GM10847 (cell line): ENCODE data around the gene RPP38.

Experiments
- POLR2A ChIP-seq: IDR thresholded peaks from 2 replicates; pipeline ENCODE4 v1.6.1; 2011; ENCODE audit not compliant: insufficient read length; ENCODE audit errors: extremely low read depth

RPP38 gene

DNA sequence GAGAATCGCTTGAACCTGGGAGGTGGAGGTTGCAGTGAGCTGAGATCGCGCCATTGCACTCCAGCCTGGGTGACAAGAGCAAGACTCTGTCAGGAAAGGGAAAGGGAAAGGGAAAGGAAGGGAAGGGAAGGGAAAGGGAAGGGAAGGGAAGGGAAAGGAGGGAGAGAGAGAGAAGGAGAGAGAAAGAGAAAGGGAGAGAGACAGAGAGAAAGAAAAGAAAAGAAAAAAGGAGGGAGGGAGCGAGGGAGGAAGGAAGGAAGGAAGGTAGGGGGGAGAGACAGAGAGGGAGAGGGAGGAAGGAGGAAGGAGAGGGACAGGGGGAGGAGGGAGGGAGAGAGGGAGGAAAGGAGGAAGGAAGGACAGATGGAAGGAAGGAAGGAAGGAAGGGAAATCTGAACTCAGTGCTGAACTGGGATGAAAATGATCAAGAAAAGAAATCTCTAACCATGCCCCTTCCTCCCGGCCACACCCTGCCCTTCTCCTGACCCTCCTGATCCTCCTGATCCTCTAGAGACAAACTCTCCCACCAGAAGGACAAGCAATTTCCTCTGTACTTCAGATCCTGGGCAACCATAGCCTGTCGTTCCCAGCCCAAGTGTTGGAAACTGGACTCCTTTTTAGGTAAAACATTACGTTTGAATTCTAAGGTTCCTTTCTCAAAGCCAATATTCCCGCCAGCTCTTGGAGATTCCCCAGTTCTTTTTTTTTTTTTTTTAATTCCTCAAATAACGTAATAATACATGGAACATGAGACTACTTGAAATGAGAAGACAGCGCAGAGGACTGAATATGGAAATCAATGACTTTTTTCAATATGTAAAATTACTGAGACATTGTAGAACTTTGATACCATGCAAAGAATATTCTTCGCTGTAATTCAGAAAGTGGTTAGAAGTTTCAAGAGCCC is 39.2 kb downstream of the RPP38 start:
- TF ChIP-seq POLR2A: no peak

DNA sequence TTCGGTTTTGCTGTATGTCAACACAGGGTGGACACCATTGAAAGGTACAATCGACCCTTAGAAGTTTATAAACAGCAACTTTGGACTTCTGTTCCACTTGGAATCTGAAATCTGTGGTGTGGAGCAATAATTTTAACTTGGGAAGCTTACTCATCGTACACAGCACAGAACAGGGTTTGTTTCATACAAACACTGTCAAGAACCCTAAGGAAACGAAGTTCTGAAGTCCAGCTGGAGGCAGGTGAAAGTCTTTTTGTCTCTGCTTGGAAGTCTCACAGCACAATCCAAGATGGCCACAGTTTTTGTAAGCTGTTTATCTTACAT is 39.8 kb downstream of the RPP38 start:
- no peak for TF ChIP-seq POLR2A

DNA sequence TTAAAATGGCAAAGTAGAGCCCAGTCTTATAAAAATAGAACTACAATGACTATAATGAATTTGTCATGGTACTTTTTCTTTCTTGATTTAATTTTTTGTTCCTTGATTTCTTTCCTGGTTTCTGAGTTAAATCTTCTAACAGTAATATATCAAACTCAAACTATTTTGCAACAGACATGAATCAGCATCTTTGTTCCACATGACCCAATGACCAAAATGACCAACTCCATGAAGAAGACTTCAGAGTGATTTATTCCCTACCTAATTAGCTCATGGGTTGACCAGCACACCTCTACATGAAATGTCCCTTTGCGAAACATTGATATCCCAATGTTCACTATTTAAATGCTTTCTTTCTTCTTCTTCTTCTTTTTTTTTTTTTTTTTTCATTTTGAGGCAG is 40.5 kb downstream of the RPP38 start:
- TF ChIP-seq POLR2A: no peak

DNA sequence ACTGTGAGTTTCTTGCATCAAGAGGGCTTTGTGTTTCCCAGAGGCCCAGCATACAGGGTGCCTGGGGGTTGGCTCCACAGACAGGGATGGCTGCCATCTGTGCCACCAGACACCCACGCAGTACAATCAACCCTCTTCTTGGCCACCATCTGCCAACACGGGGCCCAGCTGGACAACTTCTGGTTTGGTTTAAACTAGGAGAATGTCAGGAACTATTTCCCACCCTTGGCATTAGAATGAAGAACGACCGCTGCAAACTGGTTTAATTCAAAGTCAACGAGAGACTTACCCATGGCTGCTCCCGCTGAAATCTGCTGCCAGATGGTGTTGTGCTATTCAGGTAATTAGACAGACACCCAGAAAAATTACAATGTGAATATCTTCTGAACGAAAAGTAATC is 43.5 kb downstream of the RPP38 start:
- TF ChIP-seq POLR2A: no peak

DNA sequence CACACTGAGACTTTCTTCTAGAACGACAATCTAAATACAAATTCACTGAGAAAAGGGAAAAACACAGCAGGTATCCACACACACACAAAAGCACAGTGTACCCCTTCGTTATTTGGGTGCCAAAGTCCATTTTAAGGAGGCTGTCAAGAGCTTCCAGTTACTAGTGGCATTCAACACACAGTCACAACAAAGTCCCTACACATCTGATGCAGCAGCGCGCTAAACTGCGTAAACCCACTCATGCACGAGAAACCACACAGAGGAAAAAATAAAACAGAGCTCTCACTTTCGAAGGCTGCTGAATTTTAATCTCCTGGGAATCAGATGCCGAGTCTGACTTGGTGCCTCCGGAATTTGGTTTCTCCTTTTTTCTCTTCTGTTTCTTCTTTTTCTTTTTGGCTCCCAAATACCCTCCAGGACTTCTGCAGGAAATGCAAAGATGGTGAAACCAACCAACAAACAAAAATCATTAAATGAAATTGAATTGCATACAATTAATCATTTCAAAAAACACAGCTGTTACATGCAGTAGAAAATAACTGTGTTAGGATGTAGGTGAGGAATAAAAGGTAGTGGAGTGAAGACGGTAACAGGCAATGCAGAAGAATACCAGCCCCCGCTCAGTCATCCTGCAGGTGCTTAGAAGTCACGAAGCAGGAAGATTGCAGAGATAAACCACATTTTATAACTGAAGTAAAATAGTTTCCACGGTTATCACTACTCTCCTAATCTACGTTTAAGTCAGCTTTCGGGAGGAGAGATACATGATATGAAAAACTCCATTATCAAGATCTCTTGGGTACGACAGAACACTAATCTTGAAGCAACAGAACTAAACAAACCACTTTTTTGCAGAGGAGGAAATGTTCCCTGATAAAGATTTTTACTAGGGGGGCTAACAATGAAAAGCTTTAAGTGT is 44.2 kb downstream of the RPP38 start:
- no peak for TF ChIP-seq POLR2A

DNA sequence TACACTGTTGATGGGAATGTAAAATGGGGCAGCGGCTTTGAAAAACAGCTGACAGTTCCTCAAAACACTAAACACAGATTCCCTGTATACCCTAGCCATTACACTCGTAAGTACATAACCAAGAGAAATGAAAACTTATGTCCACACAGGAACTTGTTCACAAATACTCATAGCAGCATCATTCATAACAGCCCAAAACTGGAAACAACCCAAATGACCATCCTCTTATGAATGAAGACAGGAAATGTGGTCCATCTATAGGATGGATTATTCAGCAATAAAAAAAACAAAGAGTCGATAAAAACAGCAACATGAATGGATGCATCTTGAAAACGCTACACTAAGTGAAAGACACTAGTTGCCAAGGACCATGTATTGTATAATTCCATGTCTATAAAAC is 47.6 kb downstream of the RPP38 start:
- no peak for TF ChIP-seq POLR2A

DNA sequence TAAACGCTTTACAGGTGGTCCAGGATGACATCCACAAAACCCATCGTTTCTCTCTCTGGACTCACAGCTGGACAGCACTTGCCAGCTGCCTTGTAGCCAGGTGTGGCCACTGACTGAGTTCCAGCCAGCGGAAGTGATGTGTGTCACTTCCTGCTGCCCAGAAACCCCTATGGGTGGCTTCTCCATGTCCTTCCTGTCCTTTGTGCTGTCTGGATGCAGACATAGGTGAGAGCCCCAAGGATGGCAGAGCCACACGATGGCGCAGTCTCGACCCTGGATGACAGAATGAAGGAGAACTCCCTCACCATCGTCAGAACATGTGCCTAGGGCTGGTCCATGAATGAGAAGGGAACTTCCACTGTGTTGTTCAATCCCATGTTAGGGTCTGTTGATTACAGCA is 49.2 kb downstream of the RPP38 start:
- no peak for TF ChIP-seq POLR2A

DNA sequence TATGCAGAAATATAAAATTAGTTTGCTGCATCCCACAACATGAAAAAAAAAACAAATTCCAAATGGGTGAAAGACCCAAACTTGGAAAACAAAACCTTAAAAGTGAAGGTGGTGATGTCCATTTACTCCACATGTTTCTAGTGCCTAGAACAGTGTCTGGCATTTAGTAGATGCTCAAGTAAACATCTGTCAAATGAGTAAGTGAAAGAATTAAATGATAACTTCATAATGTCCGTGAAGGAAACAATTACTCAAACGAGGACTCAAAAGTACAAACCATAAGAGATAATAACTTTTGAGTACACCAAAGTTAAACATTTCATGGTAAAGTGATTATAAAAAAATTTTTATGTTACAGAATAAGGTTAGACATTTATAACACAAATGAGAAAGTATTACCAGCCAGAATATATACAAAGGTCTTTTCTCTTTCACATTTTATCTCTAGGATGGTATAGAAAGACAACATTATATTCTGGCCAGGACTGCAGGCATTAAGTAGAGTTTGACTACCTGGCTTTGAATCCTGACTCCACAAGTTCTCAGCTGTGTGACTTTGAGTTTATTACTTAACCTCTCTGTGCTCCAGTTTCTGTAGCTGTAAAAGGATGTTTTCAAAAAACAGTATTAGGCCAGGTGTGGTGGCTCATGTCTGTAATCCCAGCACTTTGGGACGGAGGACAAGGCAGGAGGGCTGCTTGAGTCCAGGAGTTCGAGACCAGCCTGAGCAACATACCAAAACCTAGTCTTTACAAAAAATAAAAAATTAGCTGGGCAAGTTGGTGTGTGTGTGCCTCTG is 50.6 kb downstream of the RPP38 start:
- no peak for TF ChIP-seq POLR2A

DNA sequence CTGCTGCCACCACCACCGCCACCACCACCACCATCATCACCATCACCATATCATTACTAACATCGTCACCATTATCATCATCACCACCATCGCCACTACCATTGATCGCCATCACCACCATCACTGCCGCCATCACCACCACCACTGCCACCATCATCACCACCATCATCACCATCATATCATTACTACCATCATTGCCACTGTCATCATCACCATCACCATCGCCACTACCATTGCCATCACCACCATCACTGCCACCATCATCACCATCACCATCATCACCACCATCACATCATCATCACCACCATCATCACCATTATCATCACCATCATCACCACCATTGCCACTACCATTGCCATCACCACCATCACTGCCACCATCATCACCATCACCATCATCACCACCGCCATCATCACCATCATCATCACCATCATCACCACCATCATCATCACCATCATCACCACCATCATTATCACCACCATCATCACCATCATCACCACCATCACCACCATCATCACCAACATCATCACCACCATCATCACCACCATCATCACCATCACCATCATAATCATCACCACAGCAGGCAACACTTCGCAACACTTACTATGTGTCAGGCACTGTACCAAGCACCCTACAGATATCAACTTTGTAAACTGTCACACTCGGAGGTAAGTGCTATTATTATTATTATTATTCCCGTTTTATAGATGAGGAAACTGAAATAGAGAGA is 52.1 kb downstream of the RPP38 start:
- TF ChIP-seq POLR2A: no peak

DNA sequence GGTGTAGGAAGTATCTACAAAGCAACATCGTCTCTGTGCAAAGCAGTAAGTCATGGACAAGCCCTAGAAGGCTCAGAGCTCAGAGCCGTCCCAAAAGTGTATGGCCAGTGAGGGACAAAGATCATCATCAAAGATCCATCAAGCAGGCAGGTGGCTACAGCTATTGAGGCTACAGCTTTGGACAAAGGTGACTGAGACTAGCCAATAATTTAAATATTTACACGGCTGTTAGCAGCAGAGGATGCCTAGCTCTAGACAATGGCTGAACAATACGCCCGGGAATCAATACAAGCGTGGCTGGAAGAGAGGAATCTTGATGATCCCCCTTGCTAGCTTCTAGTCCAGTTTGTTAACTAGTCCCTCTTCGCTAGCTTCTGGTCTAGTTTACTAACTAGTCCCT is 53.4 kb downstream of the RPP38 start:
- TF ChIP-seq POLR2A: no peak

DNA sequence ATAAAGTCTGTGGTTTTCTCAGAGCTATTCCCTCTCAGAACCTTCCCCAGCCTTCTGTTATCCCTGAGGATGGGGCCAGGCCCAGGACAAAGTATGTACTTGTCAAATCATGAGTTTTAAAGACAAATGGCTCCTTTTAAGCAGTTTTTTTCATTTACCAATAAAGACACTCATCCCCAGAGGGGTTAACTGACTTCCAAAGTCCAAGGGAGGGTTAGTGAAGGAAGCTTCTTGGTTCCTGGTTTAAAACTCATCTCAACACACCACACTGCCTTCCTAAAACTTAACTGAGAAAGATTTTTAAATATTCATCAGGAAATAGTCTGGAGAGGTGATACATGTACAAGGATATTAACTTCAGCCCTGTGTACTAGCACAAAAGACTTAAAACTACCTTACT is 55.4 kb downstream of the RPP38 start:
- TF ChIP-seq POLR2A: no peak
